GM12878 (cell line): ENCODE data around the gene PDGFC. TPM values are rescaled to one million over a fixed set of nuclear protein-coding genes. Genes with fewer than 3 reads are reported as not detected.

Experiments used
- ATAC-seq: fragments of 200-7000 bp; cut with Tn5 transposase; 3 replicates; pipeline ENCODE4 v1.9.1; 2020; ENCODE audit warnings: mild to moderate bottlenecking, moderate library complexity
- BruUV-seq: library from RNA; stranded (reverse); fragments of 400-500 nt; replicated peaks from 2 replicates; lab custom pipeline; 2021; lab: Mats Ljungman, UMichigan
- CTCF ChIA-PET: fragments of 300-600 bp; sonication (Branson Sonifier 250); formaldehyde crosslinking; extraction: SDS; loops from one replicate; lab custom pipeline; 2021; ENCODE audit warnings: inconsistent platforms; lab: Yijun Ruan, JAX
- POLR2A ChIA-PET: fragments of 350-600 bp; formaldehyde crosslinking; extraction: SDS; loops from one replicate; lab custom pipeline; 2021; ENCODE audit warnings: inconsistent platforms; lab: Charles Lee
- RAD21 ChIA-PET: fragments of 300-600 bp; sonication (Branson Sonifier 250); formaldehyde crosslinking; loops from one replicate; lab custom pipeline; 2023; ENCODE audit warnings: antibody characterized with exemption; ENCODE audit not compliant: unreplicated experiment; lab: Charles Lee
- SMC1A ChIA-PET: fragments of 300-600 bp; sonication (Branson Sonifier 250); formaldehyde crosslinking; loops from one replicate; lab custom pipeline; 2023; ENCODE audit not compliant: unreplicated experiment, uncharacterized antibody; lab: Charles Lee
- DNase-seq: peaks from one replicate; pipeline ENCODE4 v3.0.0-alpha.2; 2011; ENCODE audit warnings: low read depth, low spot score
- FAIRE-seq: peaks from 3 replicates; lab custom pipeline; 2011; peaks lifted over from hg19 to GRCh38; lab: Jason Lieb, UNC
- H2AFZ ChIP-seq: 2 replicates; pipeline ENCODE4 v1.6.0; 2011; ENCODE audit warnings: low read depth, low read length, control low read depth; ENCODE audit not compliant: control insufficient read depth
- H3K27ac ChIP-seq: 2 replicates; pipeline ENCODE4 v1.5.1; 2011; ENCODE audit warnings: control low read depth; ENCODE audit not compliant: control insufficient read depth, insufficient read depth
- H3K27me3 ChIP-seq, 2 experiments: replicated peaks in 1 of 2; 2 replicates each; pipeline versions ENCODE4 v1.6.0 to v1.6.1; 2011; ENCODE audit warnings: low read length in 1 of 2; ENCODE audit not compliant: control insufficient read depth in 2 of 2, insufficient read depth in 2 of 2
- H3K36me3 ChIP-seq, 2 experiments: 2 replicates each; pipeline ENCODE4 v1.5.1; 2011; ENCODE audit warnings: low read length in 1 of 2; ENCODE audit not compliant: control insufficient read depth in 2 of 2, insufficient read depth in 2 of 2
- H3K4me1 ChIP-seq: 2 replicates; pipeline ENCODE4 v1.6.1; 2011; ENCODE audit warnings: mild to moderate bottlenecking, low read length, moderate library complexity, mixed read lengths; ENCODE audit not compliant: control insufficient read depth, insufficient read depth
- H3K4me2 ChIP-seq: 2 replicates; pipeline ENCODE4 v1.6.0; 2011; ENCODE audit warnings: control low read depth; ENCODE audit not compliant: control insufficient read depth, insufficient read depth
- H3K4me3 ChIP-seq: fragments of 200-600 bp; sonication (generic); 2 replicates; pipeline ENCODE4 v1.5.1; 2016
- H3K79me2 ChIP-seq: 2 replicates; pipeline ENCODE4 v1.6.0; 2011; ENCODE audit warnings: low read length; ENCODE audit not compliant: control insufficient read depth, insufficient read depth
- H3K9ac ChIP-seq: 2 replicates; pipeline ENCODE4 v1.8.0; 2011; ENCODE audit warnings: low read length, control low read depth, mixed read lengths; ENCODE audit not compliant: control insufficient read depth, insufficient read depth
- H3K9me3 ChIP-seq: replicated peaks from 3 replicates; pipeline ENCODE4 v1.5.1; 2011; ENCODE audit warnings: mild to moderate bottlenecking, low read length; ENCODE audit not compliant: control insufficient read depth, insufficient read depth
- H4K20me1 ChIP-seq: 2 replicates; pipeline ENCODE4 v1.6.0; 2011; ENCODE audit not compliant: control insufficient read depth, insufficient read depth
- ATF7 ChIP-seq: fragments of 450-650 bp; IDR thresholded peaks from 2 replicates; pipeline ENCODE4 v1.6.1; 2016; ENCODE audit warnings: low read depth, mild to moderate bottlenecking
- BHLHE40 ChIP-seq, 2 experiments: fragments of 450-650 bp in 1 of 2; IDR thresholded peaks; 2 replicates each; pipeline ENCODE4 v1.6.1; 2011 to 2017; ENCODE audit warnings: low read depth in 2 of 2, borderline replicate concordance in 1 of 2, improper control_type of control experiment in 1 of 2, low read length in 1 of 2, mild to moderate bottlenecking in 1 of 2
- GATAD2B ChIP-seq: fragments of 450-650 bp; conservative IDR thresholded peaks from 2 replicates; pipeline ENCODE4 v1.6.1; 2017; ENCODE audit warnings: low read depth, mild to moderate bottlenecking, moderate library complexity
- HDAC6 ChIP-seq: fragments of 200-600 bp; sonication (generic); IDR thresholded peaks from one replicate; pipeline ENCODE4 v1.8.0; 2017; ENCODE audit warnings: antibody characterized with exemption; ENCODE audit not compliant: unreplicated experiment
- IKZF1 ChIP-seq: fragments of 450-650 bp; conservative IDR thresholded peaks from 2 replicates; pipeline ENCODE4 v1.6.1; 2017; ENCODE audit warnings: antibody characterized with exemption, mild to moderate bottlenecking
- MEF2B ChIP-seq: fragments of 450-650 bp; IDR thresholded peaks from 2 replicates; pipeline ENCODE4 v1.6.1; 2018; ENCODE audit warnings: mild to moderate bottlenecking, moderate library complexity; ENCODE audit not compliant: partially characterized antibody, poor library complexity, severe bottlenecking
- NR2C1 ChIP-seq: fragments of 450-650 bp; IDR thresholded peaks from 2 replicates; pipeline ENCODE4 v1.6.1; 2017; ENCODE audit warnings: antibody characterized with exemption, mild to moderate bottlenecking, moderate library complexity
- SMARCA5 ChIP-seq: fragments of 450-650 bp; IDR thresholded peaks from 2 replicates; pipeline ENCODE4 v1.6.1; 2017; ENCODE audit warnings: mild to moderate bottlenecking
- SPI1 ChIP-seq: IDR thresholded peaks from 2 replicates; pipeline ENCODE4 v1.6.1; 2011; ENCODE audit warnings: low read depth, mild to moderate bottlenecking, low read length, moderate library complexity, borderline replicate concordance; ENCODE audit not compliant: insufficient read depth
- STAT1 ChIP-seq: fragments of 450-650 bp; conservative IDR thresholded peaks from 2 replicates; pipeline ENCODE4 v1.6.1; 2014; ENCODE audit warnings: antibody characterized with exemption, mild to moderate bottlenecking
- YY1 ChIP-seq: IDR thresholded peaks from 2 replicates; pipeline ENCODE4 v1.6.1; 2011; ENCODE audit warnings: low read depth, mild to moderate bottlenecking, low read length
- ZNF274 ChIP-seq: IDR thresholded peaks from one replicate; pipeline ENCODE4 v1.8.0; 2011; ENCODE audit not compliant: insufficient read length, insufficient read depth
- ZNF384 ChIP-seq: IDR thresholded peaks from 2 replicates; pipeline ENCODE4 v1.6.1; 2012; ENCODE audit warnings: low read depth, mild to moderate bottlenecking, low read length, improper control_type of control experiment, borderline replicate concordance
- WGBS: methylation state at CpG from one replicate; pipeline ENCODE4 v1.1.6; 2016; ENCODE audit warnings: low lambda C conversion rate; ENCODE audit not compliant: insufficient replicate concordance, insufficient coverage; ENCODE audit errors: missing lambda C conversion rate; 5-methylcytosine and 5-hydroxymethylcytosine counted together
- in situ Hi-C: fragments of 300-500 bp; cut with MboI; formaldehyde crosslinking; loops from 9 replicates; pipeline ENCODE4 v1.14.3; 2018; ENCODE audit warnings: mixed read lengths
- intact Hi-C: fragments of 100-400 bp; cut with micrococcal nuclease; formaldehyde crosslinking; loops from one replicate; pipeline ENCODE4 v1.14.2; 2022; ENCODE audit not compliant: unreplicated experiment
- polyA plus RNA-seq, 11 experiments: library from polyadenylated mRNA; depleted of rRNA in 4 of 11; unstranded in 6 of 11; stranded (reverse) in 5 of 11; fragments of >200 nt; fragmentation: Nextera tagmentation in 4 of 11; fragmentation: Illumina TruSeq in 1 of 11; extraction: Ambion mirVana in 4 of 11; extraction: Trizol in 1 of 11; gene quantifications; 1 replicate in 1 of 11; 2 replicates in 10 of 11; pipeline versions ENCODE4 v1.2.1 to v1.2.3, GENCODE V29; 2011 to 2016; ENCODE audit warnings: inconsistent platforms in 2 of 11, missing spikeins in 2 of 11, low read depth in 1 of 11
- total RNA-seq, 4 experiments: library from RNA; depleted of rRNA in 3 of 4; stranded (reverse); fragments of >200 nt in 3 of 4; fragmentation: Illumina TruSeq in 1 of 4; extraction: Trizol in 1 of 4; gene quantifications; 2 replicates each; pipeline versions ENCODE4 v1.2.1 to v1.2.3, GENCODE V29; 2013 to 2021
- TF ChIP-seq, protein P1 (sequence below): IDR thresholded peaks from 2 replicates; pipeline ENCODE4 v1.6.1; 2011; ENCODE audit warnings: low read depth, mild to moderate bottlenecking, low read length, moderate library complexity, borderline replicate concordance; ENCODE audit errors: extremely low read depth

PDGFC gene
- total and polyA plus RNA-seq, 10 of the 15 experiments (the other 5 are each of a cell fraction or from before 2014, with no cell fraction given): 0.02 to 0.18 TPM; not detected in 8

- no peaks in the 10 kb centered on the region for H4K20me1 ChIP-seq
- ChIA-PET CTCF (no interaction called here), POLR2A (no interaction called here), RAD21 (no interaction called here), SMC1A (no interaction called here)
- no peaks in the 10 kb centered on the region for H3K79me2 ChIP-seq
- in situ Hi-C loops: no loop called here
- DNase-seq (no peak), FAIRE-seq (no peak), ATAC-seq (no peak)
- H2AFZ ChIP-seq: no peak overlapping the region
- no peaks in the 10 kb centered on the region for H3K36me3 ChIP-seq
- H3K9ac ChIP-seq: no peak overlapping the region
- no peak overlapping the region for H3K27ac ChIP-seq
- H3K4me2 ChIP-seq: no peak overlapping the region
- WGBS: 14% methylated on average over 11 of the region's 11 CpGs
- TF ChIP-seq ZNF384 (no peak), ATF7 (no peak), HDAC6 (no peak), ZNF274 (no peak), IKZF1 (no peak), GATAD2B (no peak), SMARCA5 (no peak), STAT1 (no peak), MEF2B (no peak), BHLHE40 (IDR thresholded peaks at IDR 0.05; ENCODE audit: borderline replicate concordance in 1 of 2, low read depth in 2 of 2, low read length in 1 of 2) (no peak), YY1 (no peak), SPI1 (no peak), NR2C1 (no peak)
- TF ChIP-seq, protein P1, sequence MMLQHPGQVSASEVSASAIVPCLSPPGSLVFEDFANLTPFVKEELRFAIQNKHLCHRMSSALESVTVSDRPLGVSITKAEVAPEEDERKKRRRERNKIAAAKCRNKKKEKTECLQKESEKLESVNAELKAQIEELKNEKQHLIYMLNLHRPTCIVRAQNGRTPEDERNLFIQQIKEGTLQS: no peak
- no peaks in the 10 kb centered on the region for H3K4me1 ChIP-seq
- no peaks in the 10 kb centered on the region for H3K9me3 ChIP-seq
- intact Hi-C loops: no loop called here
- H3K4me3 ChIP-seq: no peak overlapping the region
- BruUV-seq: no TSS peak
- no peaks in the 10 kb centered on the region for H3K27me3 ChIP-seq
Observed at GRCh38 chr4:156723951-156724668, 247.5 kb downstream of the PDGFC start.
